Smooth muscle cell (in vitro differentiated cells): ENCODE results near the gene TRMT2B. TPM values are rescaled to one million over a fixed set of nuclear protein-coding genes. Genes with fewer than 3 reads are reported as not detected.

Source experiments
- DNase-seq: peaks from one replicate; lab custom pipeline; 2025; ENCODE audit not compliant: unreplicated experiment; lab: John Stamatoyannopoulos, UW
- H2AFZ ChIP-seq: fragments of 200-600 bp; sonication (generic); 2 replicates; pipeline ENCODE4 v1.6.0; 2016; ENCODE audit warnings: antibody characterized with exemption, low read depth, mild to moderate bottlenecking
- H3F3A ChIP-seq: fragments of 200-600 bp; sonication (generic); 2 replicates; pipeline ENCODE4 v1.6.0; 2017; ENCODE audit warnings: antibody characterized with exemption, low read depth
- H3K27ac ChIP-seq: fragments of 200-600 bp; sonication (generic); 2 replicates; pipeline ENCODE4 v1.5.1; 2016; ENCODE audit warnings: low read depth, mild to moderate bottlenecking
- H3K27me3 ChIP-seq: fragments of 200-600 bp; sonication (generic); 2 replicates; pipeline ENCODE4 v1.6.1; 2016; ENCODE audit warnings: low read depth, mild to moderate bottlenecking
- H3K36me3 ChIP-seq: fragments of 200-600 bp; sonication (generic); 2 replicates; pipeline ENCODE4 v1.5.1; 2016; ENCODE audit warnings: low read depth
- H3K4me1 ChIP-seq: fragments of 200-600 bp; sonication (generic); 2 replicates; pipeline ENCODE4 v1.5.1; 2016; ENCODE audit warnings: low read depth
- H3K4me2 ChIP-seq: fragments of 200-600 bp; sonication (generic); 2 replicates; pipeline ENCODE4 v1.6.0; 2016; ENCODE audit warnings: mild to moderate bottlenecking
- H3K4me3 ChIP-seq: fragments of 200-600 bp; sonication (generic); 2 replicates; pipeline ENCODE4 v1.5.1; 2016; ENCODE audit warnings: mild to moderate bottlenecking
- H3K79me2 ChIP-seq: fragments of 200-600 bp; sonication (generic); 2 replicates; pipeline ENCODE4 v1.6.0; 2016; ENCODE audit warnings: low read depth, mild to moderate bottlenecking
- H3K9ac ChIP-seq: fragments of 200-600 bp; sonication (generic); 2 replicates; pipeline ENCODE4 v1.6.0; 2016; ENCODE audit warnings: low read depth
- H3K9me3 ChIP-seq: fragments of 200-600 bp; sonication (generic); replicated peaks from 2 replicates; pipeline ENCODE4 v1.5.1; 2016; ENCODE audit warnings: low read depth
- H4K20me1 ChIP-seq: fragments of 200-600 bp; sonication (generic); 2 replicates; pipeline ENCODE4 v1.6.0; 2016; ENCODE audit warnings: low read depth
- WGBS: methylation state at CpG from one replicate; pipeline ENCODE4 v1.1.7; 2016; ENCODE audit warnings: low lambda C conversion rate; 5-methylcytosine and 5-hydroxymethylcytosine counted together
- polyA plus RNA-seq: library from polyadenylated mRNA; unstranded; fragments of >200 nt; fragmentation: Nextera tagmentation; extraction: Ambion mirVana; gene quantifications from 2 replicates; pipeline ENCODE4 v1.2.1, GENCODE V29; 2016
- total RNA-seq: library from RNA; depleted of rRNA; stranded (reverse); fragments of >200 nt; gene quantifications from 2 replicates; pipeline ENCODE4 v1.2.3, GENCODE V29; 2014
- TF ChIP-seq, protein P1 (sequence below): fragments of 200-600 bp; sonication (generic); IDR thresholded peaks from 2 replicates; pipeline ENCODE4 v1.5.1; 2017; ENCODE audit warnings: borderline replicate concordance, mild to moderate bottlenecking, antibody characterized with exemption; ENCODE audit not compliant: insufficient read depth, poor library complexity, severe bottlenecking

TRMT2B gene
- total and polyA plus RNA-seq, 2 experiments from 2014 or later, result 3.0 to 3.4 TPM

DNA sequence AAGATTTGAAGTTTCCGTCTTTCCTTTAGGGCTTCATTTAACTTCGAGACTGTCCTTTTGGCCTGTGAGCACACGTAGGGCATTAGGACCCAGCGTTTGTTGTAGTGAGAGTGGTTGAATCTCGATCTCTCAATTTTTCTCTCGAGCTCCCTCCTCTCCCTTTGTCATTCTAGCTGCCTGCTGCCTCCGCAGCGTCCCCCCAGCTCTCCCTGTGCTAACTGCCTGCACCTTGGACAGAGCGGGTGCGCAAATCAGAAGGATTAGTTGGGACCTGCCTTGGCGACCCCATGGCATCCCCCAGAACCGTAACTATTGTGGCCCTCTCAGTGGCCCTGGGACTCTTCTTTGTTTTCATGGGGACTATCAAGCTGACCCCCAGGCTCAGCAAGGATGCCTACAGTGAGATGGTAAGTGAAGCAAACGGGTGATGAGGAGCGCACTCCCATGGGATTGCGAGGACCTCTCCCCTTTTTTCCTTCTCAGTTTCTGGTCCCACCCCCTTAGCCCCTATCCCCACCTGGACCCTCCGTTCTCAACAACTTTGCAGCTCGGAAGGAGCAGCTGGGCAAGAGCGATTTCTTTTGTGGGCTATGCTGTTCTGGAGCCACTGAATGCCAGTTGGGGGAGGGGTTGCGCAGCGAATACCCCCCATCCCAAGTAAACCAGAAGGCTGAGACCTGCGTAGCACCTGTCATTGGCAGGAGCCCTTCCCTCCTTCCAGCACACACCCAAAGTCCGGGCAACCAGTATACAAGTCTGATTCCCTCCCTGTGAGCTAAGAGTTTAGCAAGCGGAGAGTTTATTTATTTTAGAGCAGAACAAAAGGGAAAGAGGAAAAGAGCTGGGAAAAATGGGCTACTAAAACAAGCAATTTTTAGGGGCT, 27.0 kb upstream of the TRMT2B start, which contains the start of gene TMEM35A:
TMEM35A (plus strand) TSS at position 164 of the 883 bp plus-strand sequence; CDS start at position 288, 124 bp downstream.
- DNase-seq, result no peak

DNA sequence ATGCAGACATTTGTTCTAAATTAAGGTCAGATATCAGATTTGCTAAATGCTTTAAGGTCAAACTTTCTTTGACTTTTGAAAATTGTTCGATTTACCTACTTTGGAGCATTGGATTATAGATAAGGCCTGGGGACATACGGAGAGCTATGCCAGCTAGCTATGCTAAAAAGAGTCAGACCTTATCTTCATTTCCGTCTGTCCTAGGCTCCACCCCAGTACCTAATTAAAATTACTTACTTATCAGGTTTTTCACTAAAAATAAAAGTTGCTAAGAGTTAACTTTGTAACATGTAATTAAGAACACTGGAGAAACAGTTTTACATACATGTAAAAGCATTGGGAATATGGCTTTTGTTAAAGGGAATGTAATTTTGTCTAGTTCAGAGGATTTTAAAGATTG, 19.7 kb upstream of the TRMT2B start:
- Histone ChIP-seq H3F3A (no peaks in the 10 kb centered on the region), H3K4me2 (no peak overlapping the region), H3K36me3 (no peaks in the 10 kb centered on the region), H3K27me3 (no peaks in the 10 kb centered on the region), H3K27ac (no peak overlapping the region), H3K4me1 (no peaks in the 10 kb centered on the region), H3K4me3 (no peak overlapping the region), H3K79me2 (no peaks in the 10 kb centered on the region), H4K20me1 (no peaks in the 10 kb centered on the region), H3K9me3 (no peaks in the 10 kb centered on the region), H3K9ac (no peak overlapping the region), H2AFZ (no peak overlapping the region)
- DNase-seq, result no peak
- 61% methylated on average over 3 of the region's 3 CpGs for WGBS
- TF ChIP-seq, protein P1, sequence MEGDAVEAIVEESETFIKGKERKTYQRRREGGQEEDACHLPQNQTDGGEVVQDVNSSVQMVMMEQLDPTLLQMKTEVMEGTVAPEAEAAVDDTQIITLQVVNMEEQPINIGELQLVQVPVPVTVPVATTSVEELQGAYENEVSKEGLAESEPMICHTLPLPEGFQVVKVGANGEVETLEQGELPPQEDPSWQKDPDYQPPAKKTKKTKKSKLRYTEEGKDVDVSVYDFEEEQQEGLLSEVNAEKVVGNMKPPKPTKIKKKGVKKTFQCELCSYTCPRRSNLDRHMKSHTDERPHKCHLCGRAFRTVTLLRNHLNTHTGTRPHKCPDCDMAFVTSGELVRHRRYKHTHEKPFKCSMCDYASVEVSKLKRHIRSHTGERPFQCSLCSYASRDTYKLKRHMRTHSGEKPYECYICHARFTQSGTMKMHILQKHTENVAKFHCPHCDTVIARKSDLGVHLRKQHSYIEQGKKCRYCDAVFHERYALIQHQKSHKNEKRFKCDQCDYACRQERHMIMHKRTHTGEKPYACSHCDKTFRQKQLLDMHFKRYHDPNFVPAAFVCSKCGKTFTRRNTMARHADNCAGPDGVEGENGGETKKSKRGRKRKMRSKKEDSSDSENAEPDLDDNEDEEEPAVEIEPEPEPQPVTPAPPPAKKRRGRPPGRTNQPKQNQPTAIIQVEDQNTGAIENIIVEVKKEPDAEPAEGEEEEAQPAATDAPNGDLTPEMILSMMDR, result no peak

More for the DNA sequence above, 27.0 kb upstream of the TRMT2B start, which contains the start of gene TMEM35A:
- Histone ChIP-seq H3K4me2 (peak within 1 kb of the TSS; percentile 86), H3K27ac (no peak within 1 kb of the TSS), H3F3A (no peaks in the 10 kb centered on the region), H3K4me1 (no peaks in the 10 kb centered on the region), H3K4me3 (peak within 1 kb of the TSS; percentile 50), H3K9me3 (no peaks in the 10 kb centered on the region), H2AFZ (peak within 1 kb of the TSS; percentile 84), H3K9ac (no peak within 1 kb of the TSS), H3K79me2 (no peaks in the 10 kb centered on the region), H4K20me1 (no peaks in the 10 kb centered on the region), H3K27me3 (no peaks in the 10 kb centered on the region), H3K36me3 (no peaks in the 10 kb centered on the region)
- TF ChIP-seq, protein P1, result no peak
- 39% methylated on average over 23 of the region's 23 CpGs for WGBS

DNA sequence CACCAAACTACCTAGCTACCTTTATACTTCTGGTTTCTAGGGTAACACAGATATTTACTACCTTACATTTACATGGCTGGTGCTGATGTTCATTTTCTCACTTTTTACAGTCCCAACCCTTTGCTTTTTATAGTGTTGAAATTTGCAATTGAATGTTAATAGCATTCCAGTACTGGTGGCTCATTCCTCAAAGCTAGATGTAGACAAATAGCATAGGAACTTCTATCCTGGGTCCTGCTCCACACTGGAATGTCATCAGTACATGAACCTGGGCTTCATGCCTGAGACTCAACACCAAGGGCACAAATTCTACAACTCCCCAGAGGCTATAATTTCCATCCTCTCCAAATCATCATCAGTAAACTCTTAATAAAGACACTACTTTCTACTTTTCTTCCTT, 10.3 kb upstream of the TRMT2B start:
- H2AFZ ChIP-seq, result no peak overlapping the region
- no peaks in the 10 kb centered on the region for H3K79me2 ChIP-seq
- H3K4me3 ChIP-seq, result no peak overlapping the region
- no peaks in the 10 kb centered on the region for H3K4me1 ChIP-seq
- no peak for DNase-seq
- no peaks in the 10 kb centered on the region for H3F3A ChIP-seq
- H3K27ac ChIP-seq, result no peak overlapping the region
- no peaks in the 10 kb centered on the region for H3K9me3 ChIP-seq
- H3K4me2 ChIP-seq, result no peak overlapping the region
- H3K9ac ChIP-seq, result no peak overlapping the region
- TF ChIP-seq, protein P1, result no peak
- H4K20me1 ChIP-seq, result no peaks in the 10 kb centered on the region
- no peaks in the 10 kb centered on the region for H3K27me3 ChIP-seq
- H3K36me3 ChIP-seq, result no peaks in the 10 kb centered on the region
